OCI-LY7 (cell line): ENCODE measurements around the gene DDX10. TPM values are rescaled to one million over a fixed set of nuclear protein-coding genes. Genes with fewer than 3 reads are reported as not detected.

Experiments
- BruUV-seq: library from RNA; stranded (reverse); fragments of 400-500 nt; replicated peaks from 2 replicates; lab custom pipeline; 2021; lab: Mats Ljungman, UMichigan
- CTCF ChIA-PET: fragments of 300-600 bp; sonication (Branson Sonifier 250); formaldehyde crosslinking; loops from one replicate; lab custom pipeline; 2022; ENCODE audit warnings: antibody characterized with exemption; ENCODE audit not compliant: unreplicated experiment; lab: Charles Lee
- POLR2A ChIA-PET: fragments of 300-600 bp; sonication (Branson Sonifier 250); formaldehyde crosslinking; loops from one replicate; lab custom pipeline; 2022; ENCODE audit warnings: antibody characterized with exemption; lab: Charles Lee
- DNase-seq: peaks from one replicate; pipeline ENCODE4 v3.0.0-alpha.2; 2015; ENCODE audit warnings: low spot score
- H2AFZ ChIP-seq: fragments of 200-600 bp; sonication (generic), shearing (Covaris generic); 2 replicates; pipeline ENCODE4 v1.6.1; 2014; ENCODE audit warnings: mild to moderate bottlenecking, antibody characterized with exemption, low read length, moderate library complexity
- H3K27ac ChIP-seq: fragments of 200-600 bp; sonication (generic); 2 replicates; pipeline ENCODE4 v1.5.1; 2014; ENCODE audit warnings: mixed run types, low read depth, mild to moderate bottlenecking, moderate library complexity, low read length, inconsistent platforms; ENCODE audit not compliant: poor library complexity, severe bottlenecking
- H3K36me3 ChIP-seq: fragments of 200-600 bp; sonication (generic); 2 replicates; pipeline ENCODE4 v1.6.1; 2014; ENCODE audit warnings: mild to moderate bottlenecking, antibody characterized with exemption, low read length, moderate library complexity, mixed read lengths; ENCODE audit not compliant: insufficient read depth
- H3K4me1 ChIP-seq: fragments of 200-600 bp; sonication (generic); 2 replicates; pipeline ENCODE4 v1.5.1; 2014; ENCODE audit warnings: mild to moderate bottlenecking, low read length; ENCODE audit not compliant: insufficient read depth, poor library complexity, severe bottlenecking
- H3K4me2 ChIP-seq: fragments of 200-600 bp; sonication (generic); 2 replicates; pipeline ENCODE4 v1.6.1; 2014; ENCODE audit warnings: mild to moderate bottlenecking, low read length
- H3K4me3 ChIP-seq: fragments of 200-600 bp; sonication (generic); 2 replicates; pipeline ENCODE4 v1.5.1; 2014; ENCODE audit warnings: mild to moderate bottlenecking, low read depth, low read length; ENCODE audit not compliant: poor library complexity, severe bottlenecking
- H3K79me2 ChIP-seq: fragments of 200-600 bp; sonication (generic); 2 replicates; pipeline ENCODE4 v1.6.1; 2016; ENCODE audit warnings: low read depth, mild to moderate bottlenecking, low read length, moderate library complexity, mixed read lengths; ENCODE audit not compliant: insufficient read depth
- H3K9me2 ChIP-seq: fragments of 200-600 bp; sonication (generic); 2 replicates; pipeline ENCODE4 v1.6.1; 2016; ENCODE audit warnings: mild to moderate bottlenecking, low read length, mixed read lengths; ENCODE audit not compliant: insufficient read depth
- H3K9me3 ChIP-seq: fragments of 200-600 bp; sonication (generic); 2 replicates; pipeline ENCODE4 v1.6.1; 2014; ENCODE audit warnings: mild to moderate bottlenecking, mixed run types, low read length, mixed read lengths
- H4K20me1 ChIP-seq: fragments of 200-600 bp; sonication (generic); 2 replicates; pipeline ENCODE4 v1.6.1; 2014; ENCODE audit warnings: mild to moderate bottlenecking, antibody characterized with exemption, low read length, moderate library complexity, mixed read lengths; ENCODE audit not compliant: insufficient read depth
- CTCF ChIP-seq: fragments of 200-600 bp; sonication (generic); conservative IDR thresholded peaks from 2 replicates; pipeline ENCODE4 v1.5.1; 2014; ENCODE audit warnings: mild to moderate bottlenecking, antibody characterized with exemption, low read length, moderate library complexity, mixed read lengths
- EZH2phosphoT487 ChIP-seq: fragments of 200-600 bp; sonication (generic); IDR thresholded peaks from 2 replicates; pipeline ENCODE4 v1.6.1; 2018; ENCODE audit warnings: low read depth, borderline replicate concordance, mild to moderate bottlenecking, mixed run types, antibody characterized with exemption, low read length, moderate library complexity, mixed read lengths
- intact Hi-C: fragments of 100-400 bp; cut with micrococcal nuclease; formaldehyde crosslinking; loops from one replicate; pipeline ENCODE4 v1.10.0; 2022; ENCODE audit not compliant: unreplicated experiment
- total RNA-seq, 2 experiments: library from RNA; depleted of rRNA in 1 of 2; stranded (reverse); fragments of >200 nt in 1 of 2; shearing (Covaris generic) in 1 of 2; gene quantifications; 2 replicates each; pipeline ENCODE4 v1.2.3, GENCODE V29; 2014 to 2022

Gene DDX10
- total RNA-seq, 2 experiments from 2014 or later, result 46.5 to 48.7 TPM

DNA sequence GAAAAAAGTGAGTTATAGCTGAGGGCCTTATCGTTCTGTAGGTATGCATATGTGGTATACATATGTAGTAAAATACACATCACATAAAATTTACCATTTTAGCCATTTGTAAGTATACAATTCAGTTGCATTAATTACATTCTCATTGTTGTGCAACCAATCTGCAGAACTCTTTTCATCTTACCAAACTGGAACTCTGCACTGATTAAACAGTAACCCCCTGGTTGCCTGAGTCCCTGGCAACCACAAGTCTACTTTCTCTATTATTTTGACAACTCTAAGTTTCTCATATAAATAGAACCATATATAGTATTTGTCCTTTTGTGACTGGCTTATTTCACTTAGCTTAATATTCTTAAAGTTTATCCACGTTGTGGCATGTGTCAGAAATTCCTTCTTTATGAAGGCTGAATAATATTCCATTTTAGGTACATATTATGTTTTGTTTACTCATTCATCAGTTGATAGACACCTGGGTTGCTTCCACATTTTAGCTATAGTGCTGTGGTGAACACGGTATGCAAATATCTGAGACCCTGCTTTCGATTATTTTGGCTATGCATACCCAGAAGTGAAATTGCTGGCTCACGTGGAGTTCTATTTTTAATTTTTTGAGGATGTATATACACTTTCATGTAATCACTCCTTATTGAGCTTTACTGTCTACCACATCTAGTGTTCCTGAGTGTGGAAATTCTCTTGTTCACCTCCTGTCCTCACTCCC is 1.6 kb upstream of the DDX10 start:
- POLR2A ChIA-PET, result interaction anchor here (0.6 to 2.9 kb wide), 7 partner anchors 9 to 1407 kb away, joined by 3 to 12 read pairs (median 3); no protein-coding TSS in a partner anchor
- Histone ChIP-seq H3K36me3 (peaks cover 18% of the 10 kb centered on the region; the same call in 1 of the 2 replicates), H3K9me3 (0 out of 2 replicates have a peak, but pooled peaks cover 6% of the 10 kb centered on the region), H3K4me1 (peaks cover 69% of the 10 kb centered on the region), H3K4me3 (peak overlapping the region; percentile 16), H2AFZ (peak overlapping the region; percentile 79), H3K27ac (peak overlapping the region; percentile 88), H3K4me2 (peak overlapping the region; percentile 64), H3K79me2 (peaks cover 35% of the 10 kb centered on the region), H3K9me2 (no peaks in the 10 kb centered on the region), H4K20me1 (peaks cover 18% of the 10 kb centered on the region)
- BruUV-seq, result no TSS peak
- intact Hi-C loops, result loop anchor here (5.0 kb wide), 4 partner anchors 426 to 806 kb away; partner anchors contain the start of genes ACAT1, CUL5 and SLC35F2
- CTCF ChIA-PET, result interaction anchor here (0.6 kb wide), 1 partner anchor 426 kb away, joined by 3 read pairs; no protein-coding TSS in a partner anchor
- TF ChIP-seq EZH2phosphoT487 (no peak), CTCF (no peak)
- peak; percentile 66 for DNase-seq

- no peak overlapping the region for H2AFZ ChIP-seq
- TF ChIP-seq CTCF, result 0 out of 2 replicates have a peak, but pooled peaks have one; percentile 37
- TF ChIP-seq EZH2phosphoT487, result no peak
- H3K4me3 ChIP-seq, result peak overlapping the region; percentile 95
- intact Hi-C loops, result no loop called here
- peak overlapping the region; percentile 94 for H3K4me2 ChIP-seq
- H3K9me2 ChIP-seq, result no peaks in the 10 kb centered on the region
- POLR2A ChIA-PET, result interaction anchor here (2.9 kb wide), 1 partner anchor 16 kb away, joined by 12 read pairs; no protein-coding TSS in a partner anchor
- CTCF ChIA-PET, result no interaction called here
- 0 out of 2 replicates have a peak, but pooled peaks cover 6% of the 10 kb centered on the region for H3K9me3 ChIP-seq
- H4K20me1 ChIP-seq, result peaks cover 22% of the 10 kb centered on the region
- no peak overlapping the region for H3K27ac ChIP-seq
- peaks cover 64% of the 10 kb centered on the region for H3K79me2 ChIP-seq
- H3K36me3 ChIP-seq, result peaks cover 47% of the 10 kb centered on the region
- BruUV-seq, result no TSS peak
- DNase-seq, result no peak
- peaks cover 62% of the 10 kb centered on the region for H3K4me1 ChIP-seq
Measured at GRCh38 chr11:108666373-108666772, 1.5 kb downstream of the DDX10 start.
